Measurements from ENCODE around the gene LSAMP. TPM values are rescaled to one million over a fixed set of nuclear protein-coding genes. Genes with fewer than 3 reads are reported as not detected.

Gene LSAMP
- total RNA-seq, 1 experiment from 2014 or later = not detected

DNA sequence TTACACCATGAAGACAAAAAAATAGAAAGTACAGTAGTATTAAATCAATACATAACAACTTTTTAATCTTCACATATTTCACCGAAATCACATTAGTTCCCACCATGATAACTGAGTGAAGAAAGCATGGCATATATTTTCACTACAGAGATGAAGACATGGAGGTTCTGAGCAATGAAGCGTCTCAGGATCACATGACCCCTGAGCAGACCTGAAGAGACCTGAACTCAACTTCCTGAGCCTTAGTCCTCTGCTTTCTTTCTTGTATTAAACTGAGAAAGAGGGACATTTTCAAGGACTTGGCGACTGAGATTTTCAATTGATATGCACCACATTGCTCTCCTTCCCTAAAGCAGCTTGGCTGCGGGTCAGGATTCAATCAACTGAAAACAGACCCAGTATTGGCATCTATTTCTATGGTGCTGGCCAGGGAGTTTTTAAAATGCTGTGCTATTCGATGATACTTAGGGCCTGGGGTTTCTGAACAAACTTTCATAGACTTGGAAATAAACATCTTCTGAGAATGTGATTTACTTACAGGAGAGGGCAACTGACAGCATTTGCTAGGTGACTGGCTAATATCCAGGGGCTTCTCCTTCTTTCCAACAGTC is 165.1 kb downstream of the LSAMP start:
- H3K9me3 ChIP-seq = no peaks in the 10 kb centered on the region
- BruUV-seq (replicated peaks) = no TSS peak
- Mint-ChIP-seq H3K27me3 (ENCODE audit: insufficient read depth, unreplicated experiment) (peaks cover 4% of the 10 kb centered on the region), H3K27ac (ENCODE audit: unreplicated experiment) (no peak overlapping the region), H3K9me3 (ENCODE audit: unreplicated experiment) (no peaks in the 10 kb centered on the region), H3K36me3 (ENCODE audit: insufficient read depth, unreplicated experiment) (no peaks in the 10 kb centered on the region), H3K4me1 (ENCODE audit: low read depth, unreplicated experiment) (no peaks in the 10 kb centered on the region), H3K4me3 (ENCODE audit: unreplicated experiment) (no peak overlapping the region)
- H3K36me3 ChIP-seq (ENCODE audit: control insufficient read depth, insufficient read depth, low read length) = no peaks in the 10 kb centered on the region
- no peak for DNase-seq
- no peak overlapping the region for H3K4me3 ChIP-seq (ENCODE audit: low read depth, low read length)
- no peaks in the 10 kb centered on the region for H3K4me1 ChIP-seq
- CTCF ChIA-PET = no interaction called here
- no peak for TF ChIP-seq CTCF (IDR thresholded peaks at IDR 0.05; ENCODE audit: insufficient read depth in 1 of 2, low read depth in 1 of 2, low read length in 1 of 2, severe bottlenecking in 1 of 2, unreplicated experiment in 1 of 2)
- POLR2A ChIA-PET = no interaction called here
- intact Hi-C loops (cut with micrococcal nuclease; ENCODE audit: unreplicated experiment) = no loop called here
- no peaks in the 10 kb centered on the region for H3K27me3 ChIP-seq (replicated peaks; ENCODE audit: control insufficient read depth, insufficient read depth, low read length)

DNA sequence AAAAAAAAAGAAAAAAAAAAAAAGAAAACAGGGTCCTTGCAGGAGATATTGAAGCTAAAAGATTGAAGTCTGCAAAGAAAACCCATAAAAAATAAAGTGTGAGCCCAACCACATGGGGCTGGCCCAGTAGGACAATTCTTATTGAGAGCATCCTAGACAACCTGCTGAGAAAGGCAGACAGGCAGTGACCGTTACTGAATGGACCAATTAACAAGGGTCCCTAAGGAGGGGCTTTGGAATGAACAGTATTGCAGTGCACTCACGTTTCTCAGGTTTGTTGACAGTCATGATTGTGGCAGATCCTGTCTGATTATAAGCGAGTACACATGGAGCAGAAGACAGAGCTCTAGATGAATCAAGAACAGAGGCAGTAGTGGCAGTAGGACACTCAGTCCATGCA is 168.6 kb downstream of the LSAMP start:
- no peaks in the 10 kb centered on the region for H3K27me3 ChIP-seq (replicated peaks; ENCODE audit: control insufficient read depth, insufficient read depth, low read length)
- no peaks in the 10 kb centered on the region for H3K4me1 Mint-ChIP-seq (ENCODE audit: low read depth, unreplicated experiment)
- H3K36me3 Mint-ChIP-seq (ENCODE audit: insufficient read depth, unreplicated experiment) = no peaks in the 10 kb centered on the region
- no peaks in the 10 kb centered on the region for H3K9me3 Mint-ChIP-seq (ENCODE audit: unreplicated experiment)
- no peak overlapping the region for H3K4me3 ChIP-seq (ENCODE audit: low read depth, low read length)
- H3K4me1 ChIP-seq = 0 out of 2 replicates have a peak, but pooled peaks cover 5% of the 10 kb centered on the region
- TF ChIP-seq CTCF (IDR thresholded peaks at IDR 0.05; ENCODE audit: insufficient read depth in 1 of 2, low read depth in 1 of 2, low read length in 1 of 2, severe bottlenecking in 1 of 2, unreplicated experiment in 1 of 2) = no peak
- no peak for DNase-seq
- H3K27ac Mint-ChIP-seq (ENCODE audit: unreplicated experiment) = no peak overlapping the region
- no TSS peak for BruUV-seq (replicated peaks)
- no peaks in the 10 kb centered on the region for H3K9me3 ChIP-seq
- ChIA-PET POLR2A (no interaction called here), CTCF (no interaction called here)
- H3K36me3 ChIP-seq (ENCODE audit: control insufficient read depth, insufficient read depth, low read length) = no peaks in the 10 kb centered on the region
- peaks cover 4% of the 10 kb centered on the region for H3K27me3 Mint-ChIP-seq (ENCODE audit: insufficient read depth, unreplicated experiment)
- intact Hi-C loops (cut with micrococcal nuclease; ENCODE audit: unreplicated experiment) = no loop called here
- no peak overlapping the region for H3K4me3 Mint-ChIP-seq (ENCODE audit: unreplicated experiment)

GRCh38 chr3:116270056-116270455 is 175.2 kb downstream of the LSAMP start:
- Histone ChIP-seq H3K9me3 (no peaks in the 10 kb centered on the region), H3K36me3 (ENCODE audit: control insufficient read depth, insufficient read depth, low read length) (no peaks in the 10 kb centered on the region), H3K4me1 (0 out of 2 replicates have a peak, but pooled peaks cover 5% of the 10 kb centered on the region), H3K4me3 (ENCODE audit: low read depth, low read length) (no peak overlapping the region), H3K27me3 (replicated peaks; ENCODE audit: control insufficient read depth, insufficient read depth, low read length) (no peaks in the 10 kb centered on the region)
- DNase-seq = no peak
- no peaks in the 10 kb centered on the region for H3K36me3 Mint-ChIP-seq (ENCODE audit: insufficient read depth, unreplicated experiment)
- no peaks in the 10 kb centered on the region for H3K4me1 Mint-ChIP-seq (ENCODE audit: low read depth, unreplicated experiment)
- H3K27me3 Mint-ChIP-seq (ENCODE audit: insufficient read depth, unreplicated experiment) = no peaks in the 10 kb centered on the region
- H3K4me3 Mint-ChIP-seq (ENCODE audit: unreplicated experiment) = no peak overlapping the region
- ChIA-PET POLR2A (no interaction called here), CTCF (no interaction called here)
- intact Hi-C loops (cut with micrococcal nuclease; ENCODE audit: unreplicated experiment) = no loop called here
- H3K27ac Mint-ChIP-seq (ENCODE audit: unreplicated experiment) = no peak overlapping the region
- BruUV-seq (replicated peaks) = no TSS peak
- TF ChIP-seq CTCF (IDR thresholded peaks at IDR 0.05; ENCODE audit: insufficient read depth in 1 of 2, low read depth in 1 of 2, low read length in 1 of 2, severe bottlenecking in 1 of 2, unreplicated experiment in 1 of 2) = no peak
- H3K9me3 Mint-ChIP-seq (ENCODE audit: unreplicated experiment) = no peaks in the 10 kb centered on the region

All from Caco-2 (cell line).